Caco-2 (cell line): ENCODE results near the gene CNKSR3. TPM values are rescaled to one million over a fixed set of nuclear protein-coding genes. Genes with fewer than 3 reads are reported as not detected.

Experiments used
- BruUV-seq: library from RNA; stranded (reverse); fragments of 400-500 nt; replicated peaks from 2 replicates; lab custom pipeline; 2021; lab: Mats Ljungman, UMichigan
- CTCF ChIA-PET: fragments of 300-600 bp; sonication (Branson Sonifier 250); formaldehyde crosslinking; loops from one replicate; lab custom pipeline; 2022; ENCODE audit warnings: antibody characterized with exemption; lab: Charles Lee
- POLR2A ChIA-PET: fragments of 300-600 bp; sonication (Branson Sonifier 250); formaldehyde crosslinking; loops from one replicate; lab custom pipeline; 2022; ENCODE audit warnings: antibody characterized with exemption; lab: Charles Lee
- DNase-seq, 2 experiments: peaks; one replicate each; pipeline versions ENCODE4 v3.0.0 to v3.0.0-alpha.2; 2020 to 2022
- H3K27me3 ChIP-seq: replicated peaks from 2 replicates; pipeline ENCODE4 v1.6.0; 2011; ENCODE audit warnings: low read length; ENCODE audit not compliant: control insufficient read depth, insufficient read depth
- H3K36me3 ChIP-seq: 2 replicates; pipeline ENCODE4 v1.5.1; 2011; ENCODE audit warnings: low read length; ENCODE audit not compliant: control insufficient read depth, insufficient read depth
- H3K4me1 ChIP-seq: fragments of 250-450 bp; sonication (Bioruptor Pico); 2 replicates; pipeline ENCODE4 v1.5.1; 2020; ENCODE audit warnings: mild to moderate bottlenecking
- H3K4me3 ChIP-seq: 2 replicates; pipeline ENCODE4 v1.5.1; 2011; ENCODE audit warnings: low read depth, mild to moderate bottlenecking, control low read depth, low read length
- H3K9me3 ChIP-seq: fragments of 250-450 bp; sonication (Bioruptor Pico); 2 replicates; pipeline ENCODE4 v1.5.1; 2020; ENCODE audit warnings: mild to moderate bottlenecking, moderate library complexity
- H3K27ac Mint-ChIP-seq: one replicate; pipeline ENCODE4 v1.8.0; 2022; ENCODE audit warnings: mixed read lengths; ENCODE audit not compliant: unreplicated experiment
- H3K27me3 Mint-ChIP-seq: one replicate; pipeline ENCODE4 v1.8.0; 2022; ENCODE audit warnings: mixed read lengths; ENCODE audit not compliant: insufficient read depth, unreplicated experiment
- H3K36me3 Mint-ChIP-seq: one replicate; pipeline ENCODE4 v1.8.0; 2022; ENCODE audit warnings: mild to moderate bottlenecking, mixed read lengths; ENCODE audit not compliant: insufficient read depth, unreplicated experiment
- H3K4me1 Mint-ChIP-seq: one replicate; pipeline ENCODE4 v1.8.0; 2022; ENCODE audit warnings: low read depth, mixed read lengths; ENCODE audit not compliant: unreplicated experiment
- H3K4me3 Mint-ChIP-seq: one replicate; pipeline ENCODE4 v1.8.0; 2022; ENCODE audit warnings: mild to moderate bottlenecking, moderate library complexity, mixed read lengths; ENCODE audit not compliant: unreplicated experiment
- H3K9me3 Mint-ChIP-seq: one replicate; pipeline ENCODE4 v1.8.0; 2022; ENCODE audit warnings: mixed read lengths; ENCODE audit not compliant: unreplicated experiment
- intact Hi-C: fragments of 100-400 bp; cut with micrococcal nuclease; formaldehyde crosslinking; loops from one replicate; pipeline ENCODE4 v1.10.0; 2022; ENCODE audit not compliant: unreplicated experiment
- total RNA-seq: library from RNA; stranded (reverse); gene quantifications from 2 replicates; pipeline ENCODE4 v1.2.3, GENCODE V29; 2022
- TF ChIP-seq, protein P1 (sequence below), 2 experiments: fragments of 200-600 bp in 1 of 2; IDR thresholded peaks; 1 replicate in 1 of 2; 2 replicates in 1 of 2; pipeline versions ENCODE4 v1.5.1 to v1.8.0; 2011 to 2022; ENCODE audit warnings: antibody characterized with exemption in 1 of 2, control low read depth in 1 of 2, inconsistent platforms in 1 of 2, low read depth in 1 of 2, low read length in 1 of 2, mild to moderate bottlenecking in 1 of 2, moderate library complexity in 1 of 2; ENCODE audit not compliant: insufficient read depth in 1 of 2, severe bottlenecking in 1 of 2, unreplicated experiment in 1 of 2

Gene CNKSR3
- total RNA-seq, 1 experiment from 2014 or later, result 33.1 TPM

DNA sequence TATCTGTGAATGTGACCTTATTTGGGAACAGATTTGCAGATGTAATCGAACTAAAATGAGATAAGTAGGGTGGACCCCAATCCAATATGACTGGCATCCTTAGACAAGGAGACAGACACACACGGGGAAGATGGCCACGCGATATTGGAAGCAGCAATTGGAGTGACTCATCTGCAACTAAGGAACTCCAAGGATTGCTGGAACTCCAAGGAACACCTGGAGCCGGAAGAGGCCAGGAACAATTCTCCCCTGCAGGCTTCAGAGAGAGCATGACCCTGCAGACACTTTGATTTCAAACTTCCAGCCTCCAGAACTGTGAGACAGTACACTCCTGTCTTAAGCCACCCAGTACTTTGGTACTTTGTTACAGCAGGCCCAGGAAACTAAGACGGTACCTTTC is 19.5 kb upstream of the CNKSR3 start:
- Mint-ChIP-seq H3K27ac (no peak overlapping the region), H3K27me3 (no peaks in the 10 kb centered on the region), H3K36me3 (no peaks in the 10 kb centered on the region), H3K9me3 (no peaks in the 10 kb centered on the region), H3K4me1 (peaks cover 7% of the 10 kb centered on the region), H3K4me3 (no peak overlapping the region)
- Histone ChIP-seq H3K36me3 (no peaks in the 10 kb centered on the region), H3K4me1 (no peaks in the 10 kb centered on the region), H3K9me3 (no peaks in the 10 kb centered on the region), H3K4me3 (no peak overlapping the region), H3K27me3 (no peaks in the 10 kb centered on the region)
- CTCF ChIA-PET, result no interaction called here
- no TSS peak for BruUV-seq
- no peak for DNase-seq
- intact Hi-C loops, result no loop called here
- TF ChIP-seq, protein P1, sequence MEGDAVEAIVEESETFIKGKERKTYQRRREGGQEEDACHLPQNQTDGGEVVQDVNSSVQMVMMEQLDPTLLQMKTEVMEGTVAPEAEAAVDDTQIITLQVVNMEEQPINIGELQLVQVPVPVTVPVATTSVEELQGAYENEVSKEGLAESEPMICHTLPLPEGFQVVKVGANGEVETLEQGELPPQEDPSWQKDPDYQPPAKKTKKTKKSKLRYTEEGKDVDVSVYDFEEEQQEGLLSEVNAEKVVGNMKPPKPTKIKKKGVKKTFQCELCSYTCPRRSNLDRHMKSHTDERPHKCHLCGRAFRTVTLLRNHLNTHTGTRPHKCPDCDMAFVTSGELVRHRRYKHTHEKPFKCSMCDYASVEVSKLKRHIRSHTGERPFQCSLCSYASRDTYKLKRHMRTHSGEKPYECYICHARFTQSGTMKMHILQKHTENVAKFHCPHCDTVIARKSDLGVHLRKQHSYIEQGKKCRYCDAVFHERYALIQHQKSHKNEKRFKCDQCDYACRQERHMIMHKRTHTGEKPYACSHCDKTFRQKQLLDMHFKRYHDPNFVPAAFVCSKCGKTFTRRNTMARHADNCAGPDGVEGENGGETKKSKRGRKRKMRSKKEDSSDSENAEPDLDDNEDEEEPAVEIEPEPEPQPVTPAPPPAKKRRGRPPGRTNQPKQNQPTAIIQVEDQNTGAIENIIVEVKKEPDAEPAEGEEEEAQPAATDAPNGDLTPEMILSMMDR (IDR thresholded peaks at IDR 0.05; ENCODE audit: insufficient read depth in 1 of 2, low read depth in 1 of 2, low read length in 1 of 2, severe bottlenecking in 1 of 2, unreplicated experiment in 1 of 2), result no peak
- POLR2A ChIA-PET, result no interaction called here

DNA sequence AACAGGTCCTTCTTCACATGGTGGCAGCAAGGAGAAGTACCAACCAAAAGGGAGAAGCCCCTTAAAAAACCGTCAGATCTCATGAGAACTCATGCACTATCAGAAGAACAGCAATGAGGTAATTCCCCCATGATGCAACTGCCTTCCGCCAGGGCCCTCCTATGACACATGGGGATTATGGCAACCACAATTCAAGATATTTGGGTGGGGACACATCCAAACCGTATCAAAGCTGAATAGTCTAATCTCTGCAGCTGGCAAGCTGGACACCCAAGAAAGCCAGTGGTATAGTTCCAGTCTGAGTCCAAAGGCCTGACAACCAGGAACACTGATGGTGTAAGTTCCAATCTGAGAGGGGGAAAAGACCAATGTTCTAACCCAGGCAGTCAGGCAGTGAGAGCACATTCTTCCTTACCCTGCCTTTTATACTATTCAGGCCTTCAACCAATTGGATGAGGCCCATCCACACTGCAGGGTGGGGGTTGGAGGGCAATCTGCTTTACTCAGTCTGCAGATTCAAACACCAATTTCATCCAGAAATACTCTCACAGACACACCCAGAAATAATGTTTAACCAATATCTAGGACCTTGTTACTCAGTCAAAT is 17.9 kb upstream of the CNKSR3 start:
- Mint-ChIP-seq H3K4me3 (no peak overlapping the region), H3K4me1 (peaks cover 7% of the 10 kb centered on the region), H3K27ac (no peak overlapping the region), H3K36me3 (no peaks in the 10 kb centered on the region), H3K27me3 (no peaks in the 10 kb centered on the region), H3K9me3 (no peaks in the 10 kb centered on the region)
- CTCF ChIA-PET, result no interaction called here
- no peaks in the 10 kb centered on the region for H3K36me3 ChIP-seq
- no peak overlapping the region for H3K4me3 ChIP-seq
- H3K9me3 ChIP-seq, result no peaks in the 10 kb centered on the region
- POLR2A ChIA-PET, result no interaction called here
- TF ChIP-seq, protein P1 (IDR thresholded peaks at IDR 0.05; ENCODE audit: insufficient read depth in 1 of 2, low read depth in 1 of 2, low read length in 1 of 2, severe bottlenecking in 1 of 2, unreplicated experiment in 1 of 2), result no peak
- DNase-seq, result no peak
- intact Hi-C loops, result no loop called here
- BruUV-seq, result no TSS peak
- no peaks in the 10 kb centered on the region for H3K4me1 ChIP-seq
- no peaks in the 10 kb centered on the region for H3K27me3 ChIP-seq

DNA sequence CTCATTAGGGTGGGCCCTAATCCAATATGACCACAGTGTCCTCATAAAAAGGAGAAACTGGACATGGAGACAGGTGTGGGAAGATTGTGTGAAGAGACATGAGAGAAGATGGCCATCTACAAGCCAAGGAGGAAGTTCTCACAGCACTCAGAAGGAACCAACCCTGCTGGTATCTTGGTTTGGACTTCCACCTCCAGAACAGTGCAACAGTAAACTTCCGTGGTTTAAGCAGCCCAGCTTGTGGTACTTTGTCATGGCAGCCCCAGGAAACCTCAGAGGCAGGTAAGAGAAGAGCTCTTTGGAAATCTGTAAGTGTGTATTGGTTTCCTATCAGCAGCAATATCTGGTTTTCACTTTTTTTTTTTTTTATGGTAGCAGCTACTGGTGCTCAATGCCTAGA is 16.5 kb upstream of the CNKSR3 start:
- Histone ChIP-seq H3K36me3 (no peaks in the 10 kb centered on the region), H3K4me1 (no peaks in the 10 kb centered on the region), H3K9me3 (no peaks in the 10 kb centered on the region), H3K27me3 (no peaks in the 10 kb centered on the region), H3K4me3 (no peak overlapping the region)
- ChIA-PET POLR2A (no interaction called here), CTCF (interaction anchor here (0.7 kb wide), 1 partner anchor 1026 kb away, joined by 4 read pairs; no protein-coding TSS in a partner anchor)
- H3K9me3 Mint-ChIP-seq, result no peaks in the 10 kb centered on the region
- H3K4me3 Mint-ChIP-seq, result no peak overlapping the region
- DNase-seq, result no peak
- peaks cover under 1% of the 10 kb centered on the region for H3K4me1 Mint-ChIP-seq
- no peak overlapping the region for H3K27ac Mint-ChIP-seq
- H3K27me3 Mint-ChIP-seq, result no peaks in the 10 kb centered on the region
- TF ChIP-seq, protein P1 (IDR thresholded peaks at IDR 0.05; ENCODE audit: insufficient read depth in 1 of 2, low read depth in 1 of 2, low read length in 1 of 2, severe bottlenecking in 1 of 2, unreplicated experiment in 1 of 2), result no peak
- no peaks in the 10 kb centered on the region for H3K36me3 Mint-ChIP-seq
- intact Hi-C loops, result no loop called here
- BruUV-seq, result no TSS peak
